ENCODE measurements around the gene KCNQ5.

The KCNQ5 gene

GRCh38 chr6:72811971-72812421 is 190.1 kb downstream of the KCNQ5 start:
- DNase-seq, result no peak

- no peak for DNase-seq
These were observed 192.1 kb downstream of the KCNQ5 start for GRCh38 chr6:72813807-72814596.

DNA sequence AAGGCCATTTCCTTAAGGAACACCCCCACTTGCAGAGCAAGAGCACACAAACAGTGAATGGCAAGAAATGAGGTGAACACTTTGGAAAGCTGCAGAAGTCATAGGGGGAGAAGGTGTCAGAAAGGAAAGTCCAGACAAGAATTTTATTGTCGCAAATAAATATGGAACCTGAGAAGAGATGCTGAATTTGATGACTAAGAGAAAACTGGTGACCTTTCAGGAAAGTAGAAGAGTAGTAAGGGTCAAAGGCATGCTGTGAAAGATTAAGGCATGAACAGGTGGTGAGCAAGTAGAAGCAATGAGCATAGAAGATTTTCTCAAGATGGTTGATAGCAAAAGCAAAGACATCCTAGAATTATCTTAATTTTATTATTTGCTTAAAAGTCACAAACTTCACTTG is 194.2 kb downstream of the KCNQ5 start:
- DNase-seq, result no peak

DNA sequence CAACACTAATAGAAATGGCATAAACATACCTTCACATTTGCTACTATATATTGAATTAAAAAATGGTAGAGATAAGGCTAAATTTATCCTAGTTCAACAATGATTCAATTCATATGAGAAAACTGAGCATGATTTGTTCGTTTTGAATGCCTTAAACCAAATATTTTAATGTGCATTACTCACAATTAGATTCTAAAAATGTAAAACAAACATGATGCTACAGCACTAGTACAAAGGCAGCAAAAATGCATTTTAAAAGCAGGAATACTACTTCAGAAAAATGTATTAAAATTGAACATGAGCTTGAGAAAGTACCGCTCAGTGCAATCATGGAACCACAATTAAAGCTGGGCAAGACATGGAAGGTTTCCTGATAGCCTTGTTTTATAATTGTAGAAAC is 195.3 kb downstream of the KCNQ5 start:
- DNase-seq, result no peak

DNA sequence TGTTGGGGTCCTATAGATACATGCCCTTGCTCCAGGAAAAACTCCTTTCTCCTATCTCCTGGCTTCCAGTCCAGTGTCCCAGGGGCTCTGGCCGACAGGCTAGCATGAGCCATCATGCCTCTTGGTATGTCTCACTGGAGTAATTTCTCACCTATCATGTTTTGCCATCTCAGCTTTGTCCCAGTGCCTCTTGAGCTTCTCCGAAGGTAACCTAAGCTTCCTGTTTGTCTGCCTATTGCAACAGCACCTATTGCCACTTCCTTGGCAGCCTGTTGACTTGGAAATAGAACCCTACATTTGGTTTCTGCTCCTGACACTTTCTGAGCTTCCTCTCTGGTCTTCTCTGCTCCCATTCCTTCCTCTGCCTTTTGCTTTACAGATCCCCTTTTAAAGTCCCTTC is 197.7 kb downstream of the KCNQ5 start:
- DNase-seq, result no peak

DNA sequence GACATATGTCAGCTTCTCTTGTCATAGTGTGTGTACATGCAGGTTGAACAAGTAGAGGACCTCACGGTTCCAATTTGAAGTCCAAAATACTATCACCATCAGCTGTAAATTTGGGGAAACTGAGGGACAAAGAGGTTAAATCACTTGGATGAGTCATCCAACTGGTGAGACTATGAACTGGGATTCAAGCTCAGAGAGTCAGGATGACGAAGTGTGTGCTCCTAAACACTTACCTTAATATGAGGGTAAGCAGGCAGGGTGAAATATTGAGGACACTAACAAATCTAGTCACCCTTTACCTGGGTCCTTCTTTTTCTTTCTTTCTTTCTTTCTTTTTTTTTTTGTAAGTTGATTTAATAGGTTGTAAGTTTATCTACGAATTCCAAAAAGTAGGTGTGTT is 198.3 kb downstream of the KCNQ5 start:
- no peak for DNase-seq

- DNase-seq, result no peak
These were observed 199.0 kb downstream of the KCNQ5 start for GRCh38 chr6:72820906-72821305.

DNA sequence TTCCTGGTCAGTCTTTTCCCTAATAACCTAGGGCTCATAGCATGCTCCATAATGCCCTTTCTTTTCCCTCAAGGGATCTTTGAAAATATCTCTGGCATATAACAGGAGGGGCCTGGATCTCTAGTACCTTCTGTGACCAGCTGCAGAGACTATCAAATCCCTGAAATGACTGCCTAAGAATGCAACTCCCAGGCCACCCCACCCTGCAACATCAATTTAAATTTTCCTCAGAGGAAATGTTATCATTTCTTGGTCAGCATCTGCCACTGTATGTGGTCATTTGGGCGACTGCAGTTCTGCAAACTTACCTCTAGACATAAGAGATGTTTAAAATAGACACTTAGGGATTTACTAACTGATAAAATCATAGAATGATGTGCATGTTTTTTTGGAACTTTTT is 200.2 kb downstream of the KCNQ5 start:
- no peak for DNase-seq

GRCh38 chr6:72822691-72823090 is 200.8 kb downstream of the KCNQ5 start:
- DNase-seq, result no peak

DNA sequence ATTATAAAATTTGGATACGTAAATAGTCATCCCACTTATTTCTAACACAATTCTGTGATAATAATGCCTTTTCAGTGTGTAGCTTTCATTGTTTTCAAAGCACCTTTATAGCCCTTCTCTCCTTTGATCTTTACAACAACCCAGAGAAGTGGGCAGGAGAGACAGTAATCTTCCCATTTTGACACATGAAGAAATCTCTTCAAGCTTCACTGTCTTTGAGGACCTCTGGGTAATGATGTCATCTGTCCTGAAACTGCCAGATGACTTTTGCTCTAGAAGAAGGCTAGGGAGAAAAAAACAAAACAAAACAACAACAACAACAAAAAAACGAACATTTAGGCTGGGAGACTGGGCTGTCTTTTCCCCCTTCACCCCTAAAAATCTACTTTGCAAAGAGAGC is 203.0 kb downstream of the KCNQ5 start:
- DNase-seq, result no peak

- DNase-seq, result no peak
These were observed 203.5 kb downstream of the KCNQ5 start for GRCh38 chr6:72825315-72825911.

- no peak for DNase-seq
These were observed 204.2 kb downstream of the KCNQ5 start for GRCh38 chr6:72826037-72826436.

- DNase-seq, result no peak
These were observed 205.0 kb downstream of the KCNQ5 start for GRCh38 chr6:72826744-72827438.

DNA sequence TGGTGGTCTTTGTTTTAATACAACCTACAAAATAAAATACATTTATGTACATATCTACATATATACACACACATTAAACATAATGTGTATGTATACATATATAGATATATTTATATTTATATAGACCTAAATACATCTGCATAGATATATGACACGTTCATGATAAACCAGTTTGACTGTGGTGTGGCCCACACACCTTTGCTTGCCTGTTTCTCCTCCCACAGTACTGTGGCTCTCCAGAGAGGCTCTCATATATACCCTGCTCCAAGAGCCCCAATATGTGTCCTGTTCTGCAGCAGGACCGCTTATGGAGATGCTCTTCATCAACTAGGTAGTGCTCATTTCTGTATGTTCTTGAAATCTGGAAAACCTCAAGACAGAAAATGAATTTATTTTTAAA is 207.0 kb downstream of the KCNQ5 start:
- no peak for DNase-seq

GRCh38 chr6:72832271-72832670 is 210.4 kb downstream of the KCNQ5 start:
- no peak for DNase-seq

DNA sequence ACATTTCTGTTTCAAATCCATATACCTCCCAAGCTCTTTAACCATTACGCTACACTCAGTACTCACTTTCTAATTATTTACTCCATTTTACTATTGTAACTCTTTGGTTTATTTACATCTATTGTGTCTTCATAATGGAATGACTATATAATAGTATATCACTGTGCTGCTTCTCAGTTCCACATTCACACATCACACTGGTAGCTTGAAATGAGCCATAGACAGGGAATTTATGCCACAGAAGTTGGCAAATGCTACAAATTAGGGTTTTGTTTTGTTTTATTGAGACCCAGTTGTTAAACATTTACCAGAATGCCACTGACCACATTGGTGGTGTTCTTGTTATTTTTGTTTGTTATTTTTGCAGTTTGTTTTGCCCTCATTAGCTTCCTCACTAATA is 213.9 kb downstream of the KCNQ5 start:
- DNase-seq, result no peak

DNA sequence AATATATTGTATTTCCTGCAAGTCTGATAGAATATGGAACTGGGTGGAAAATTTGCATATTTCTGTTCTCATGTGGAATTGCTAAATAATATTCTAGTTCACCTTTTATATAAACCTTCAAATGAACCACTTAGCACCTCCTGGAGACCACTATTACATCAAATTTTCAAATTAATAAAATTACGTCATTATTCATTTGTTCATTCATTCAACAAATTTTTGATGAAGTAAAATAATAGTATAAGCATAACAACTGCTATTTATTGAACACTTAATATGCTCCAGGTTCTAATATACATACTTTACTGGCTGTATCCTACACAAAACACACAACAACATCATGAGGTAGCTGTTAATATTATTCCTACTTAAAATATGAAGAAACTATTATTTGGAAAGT is 215.1 kb downstream of the KCNQ5 start:
- DNase-seq, result no peak

DNA sequence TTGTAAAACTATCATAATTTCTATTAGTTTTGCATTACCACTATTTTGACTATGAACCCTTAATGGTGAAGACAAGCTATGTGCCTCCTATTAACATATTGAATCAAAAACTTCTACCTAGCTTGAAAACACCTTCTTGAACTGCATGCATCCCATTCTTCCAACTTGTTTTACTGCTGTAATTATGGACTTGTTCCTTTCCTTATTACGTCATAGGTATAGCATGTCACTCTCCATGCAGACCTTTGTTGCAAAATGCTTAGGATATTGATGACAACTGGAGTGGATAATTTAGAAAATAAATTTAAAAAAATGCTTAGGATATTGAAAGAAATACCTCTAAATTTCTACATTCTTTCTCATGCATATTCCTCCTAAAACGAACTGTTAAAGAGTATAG is 219.3 kb downstream of the KCNQ5 start:
- DNase-seq, result no peak

- DNase-seq, result no peak
These were observed 220.3 kb downstream of the KCNQ5 start for GRCh38 chr6:72842140-72842539.

DNA sequence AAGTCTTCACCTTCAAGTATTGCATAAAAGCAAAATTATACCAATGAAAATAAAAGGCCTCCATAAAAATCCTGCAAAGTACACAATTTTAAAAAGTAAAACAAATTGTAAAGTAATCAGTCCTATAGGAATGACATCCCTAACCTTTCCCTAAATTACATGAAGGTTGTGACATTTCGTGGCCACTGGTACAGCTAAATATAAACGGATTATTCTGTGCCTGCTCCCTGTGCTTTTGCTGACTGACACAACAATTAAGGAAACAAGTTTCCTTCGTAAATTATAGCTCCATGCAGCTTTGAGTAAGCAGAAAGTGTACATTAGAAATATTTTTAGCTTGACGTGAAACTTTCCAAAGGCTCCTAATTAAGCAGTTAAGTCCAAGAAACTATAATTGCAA is 222.8 kb downstream of the KCNQ5 start:
- DNase-seq, result no peak

GRCh38 chr6:72849346-72849745 is 227.5 kb downstream of the KCNQ5 start:
- no peak for DNase-seq

DNA sequence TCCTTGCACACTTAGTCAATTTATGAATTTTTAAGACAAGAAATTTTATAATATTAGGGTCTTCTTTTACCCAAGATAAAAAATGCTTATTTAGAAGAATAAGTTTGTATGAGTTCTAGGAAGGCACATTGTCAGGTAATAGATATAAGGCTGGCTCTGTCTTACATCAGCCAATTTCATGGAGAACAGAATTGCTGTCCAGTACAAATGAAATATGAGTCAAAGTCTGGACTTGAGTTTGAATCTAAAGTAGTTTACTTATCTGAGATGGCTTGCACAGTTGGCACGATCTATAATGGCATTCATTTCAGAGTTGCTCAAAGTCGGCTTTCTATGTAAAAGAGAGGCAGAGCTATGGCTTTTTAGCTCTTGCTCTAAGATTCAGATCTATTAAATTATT is 228.2 kb downstream of the KCNQ5 start:
- no peak for DNase-seq

DNA sequence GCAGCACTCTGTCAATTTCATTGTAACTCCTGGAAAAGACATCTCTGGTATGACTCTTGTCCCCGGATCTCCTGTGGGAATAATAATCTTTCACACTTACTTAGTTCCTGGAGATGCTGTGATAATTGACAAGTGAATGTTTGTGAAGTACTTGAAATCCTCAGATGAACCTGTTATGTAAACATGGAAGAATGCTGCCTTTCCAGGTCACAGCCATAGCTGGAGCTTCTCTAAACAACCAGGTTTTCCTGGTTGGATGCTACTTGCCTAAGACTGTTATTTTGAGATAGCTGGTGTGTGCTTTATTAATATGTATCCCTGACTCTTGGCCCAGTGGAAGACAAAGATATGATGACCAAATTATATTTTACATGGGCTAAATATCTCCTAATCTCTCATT is 228.6 kb downstream of the KCNQ5 start:
- DNase-seq, result no peak

DNA sequence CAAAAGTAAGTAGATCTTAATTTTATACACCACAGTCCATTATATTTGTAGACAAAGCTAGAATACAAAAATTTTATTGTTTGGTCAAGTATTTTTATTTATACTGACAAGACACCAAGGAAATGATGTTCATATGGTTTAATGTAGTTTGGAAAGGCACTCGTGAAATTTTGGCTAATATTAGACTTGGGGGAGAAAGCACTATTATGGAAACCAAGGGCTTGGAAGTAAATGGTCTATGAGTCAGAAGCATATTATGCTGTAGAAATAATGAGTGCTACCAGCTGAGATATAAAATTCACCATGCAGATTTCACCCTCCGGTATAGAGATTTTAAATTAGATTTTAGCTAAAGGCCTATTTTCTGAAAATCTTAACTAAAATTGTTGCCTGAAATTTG is 233.6 kb downstream of the KCNQ5 start:
- no peak for DNase-seq
